Urinary bladder (tissue), 4 donors: Measurements from ENCODE around the gene GSDME. TPM values are rescaled to one million over a fixed set of nuclear protein-coding genes. Genes with fewer than 3 reads are reported as not detected.

Source experiments
- DNase-seq: peaks from one replicate; pipeline ENCODE4 v3.0.0-alpha.2; 2015; ENCODE audit errors: extremely low spot score
- H3K27ac ChIP-seq: one replicate; pipeline ENCODE4 v1.5.1; 2013; ENCODE audit warnings: low read depth, mild to moderate bottlenecking, moderate library complexity
- H3K36me3 ChIP-seq: one replicate; pipeline ENCODE4 v1.6.1; 2013; ENCODE audit warnings: mild to moderate bottlenecking, moderate library complexity; ENCODE audit not compliant: insufficient read depth
- H3K4me1 ChIP-seq: one replicate; pipeline ENCODE4 v1.6.1; 2013; ENCODE audit warnings: mild to moderate bottlenecking, moderate library complexity; ENCODE audit not compliant: insufficient read depth
- H3K4me3 ChIP-seq: one replicate; pipeline ENCODE4 v1.5.1; 2013; ENCODE audit warnings: low read depth, low read length
- WGBS: extraction: QIAGEN DNeasy Blood & Tissue Kit; methylation state at CpG from one replicate; pipeline ENCODE4 v1.1.7; 2013; 5-methylcytosine and 5-hydroxymethylcytosine counted together
- polyA plus RNA-seq: library from polyadenylated mRNA; stranded (reverse); fragments of 200-250 nt; gene quantifications from one replicate; pipeline ENCODE4 v1.2.3, GENCODE V29; 2013
- total RNA-seq: library from RNA; depleted of rRNA; stranded (reverse); fragments of >200 nt; gene quantifications from one replicate; pipeline ENCODE4 v1.2.3, GENCODE V29; 2014
- donor health status: healthy with polysubstance abuse.
- donor health status: healthy.

Gene GSDME
- total and polyA plus RNA-seq, 2 donors = 8.3 to 11.3 TPM

DNA sequence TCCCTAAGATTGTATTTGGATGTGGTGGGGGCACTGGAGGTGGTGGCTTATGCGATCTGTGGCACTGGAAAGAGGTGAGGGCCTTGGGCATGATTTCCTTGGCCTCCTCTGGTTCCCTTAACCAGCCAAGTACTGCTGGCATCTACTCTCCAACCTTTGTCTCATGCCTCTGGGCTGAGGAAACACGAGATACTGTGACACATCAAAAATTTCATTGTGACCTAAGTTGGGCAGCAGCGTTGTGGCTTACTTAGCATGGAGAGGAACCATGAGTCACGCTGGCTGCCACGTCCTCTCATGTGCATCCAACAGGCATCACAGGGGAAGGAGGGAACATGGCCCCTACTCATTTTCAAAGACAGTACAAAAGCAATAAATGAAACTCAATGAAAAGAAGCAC lies 29.7 kb upstream of the GSDME start:
- 83% methylated on average over 5 of the region's 5 CpGs for WGBS
- no peaks in the 10 kb centered on the region for H3K4me1 ChIP-seq
- H3K27ac ChIP-seq = no peak overlapping the region
- H3K4me3 ChIP-seq = no peak overlapping the region
- DNase-seq = no peak
- H3K36me3 ChIP-seq = no peaks in the 10 kb centered on the region

DNA sequence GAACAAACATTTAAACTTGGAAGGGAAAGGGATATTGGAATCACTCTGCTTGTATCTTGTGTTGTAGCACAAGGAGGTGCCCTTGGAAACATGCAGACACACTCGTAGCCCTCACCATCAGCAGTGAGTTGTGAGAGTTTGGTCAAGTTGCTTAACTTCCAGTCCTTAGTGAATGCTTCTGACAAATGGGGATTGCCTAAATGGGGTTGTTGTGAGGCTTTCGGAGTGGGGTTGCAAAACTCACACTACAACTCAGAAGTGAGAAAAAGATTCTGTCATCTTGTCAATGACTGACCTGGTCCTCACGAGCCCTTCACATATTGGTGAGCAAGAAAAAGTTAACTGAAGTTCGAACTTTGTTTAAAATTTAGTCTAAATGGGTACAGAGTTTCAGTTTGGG lies 29.0 kb upstream of the GSDME start:
- H3K4me3 ChIP-seq = no peak overlapping the region
- H3K27ac ChIP-seq = no peak overlapping the region
- WGBS = 85% methylated on average over 4 of the region's 4 CpGs
- H3K36me3 ChIP-seq = no peaks in the 10 kb centered on the region
- H3K4me1 ChIP-seq = no peaks in the 10 kb centered on the region
- no peak for DNase-seq

DNA sequence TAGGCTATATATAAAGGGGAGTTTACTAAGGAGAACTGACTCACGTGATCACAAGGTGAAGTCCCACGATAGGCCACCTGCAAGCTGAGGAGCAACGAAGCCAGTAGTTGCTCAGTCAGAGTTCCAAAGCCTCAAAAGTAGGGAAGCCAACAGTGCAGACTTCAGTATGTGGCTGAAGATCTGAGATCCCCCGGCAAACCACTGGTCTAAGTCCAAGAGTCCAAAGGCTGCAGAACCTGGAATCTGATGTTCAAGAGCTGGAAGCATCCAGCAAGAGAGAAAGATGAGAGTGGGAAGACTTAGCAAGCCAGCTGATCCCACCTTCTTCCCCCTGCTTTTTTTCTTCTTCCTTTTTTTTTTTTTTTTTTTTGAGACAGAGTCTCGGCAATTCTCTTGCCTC lies 27.0 kb upstream of the GSDME start:
- Histone ChIP-seq H3K4me3 (no peak overlapping the region), H3K4me1 (no peaks in the 10 kb centered on the region), H3K27ac (no peak overlapping the region), H3K36me3 (no peaks in the 10 kb centered on the region)
- no peak for DNase-seq
- 84% methylated on average over 5 of the region's 5 CpGs for WGBS

DNA sequence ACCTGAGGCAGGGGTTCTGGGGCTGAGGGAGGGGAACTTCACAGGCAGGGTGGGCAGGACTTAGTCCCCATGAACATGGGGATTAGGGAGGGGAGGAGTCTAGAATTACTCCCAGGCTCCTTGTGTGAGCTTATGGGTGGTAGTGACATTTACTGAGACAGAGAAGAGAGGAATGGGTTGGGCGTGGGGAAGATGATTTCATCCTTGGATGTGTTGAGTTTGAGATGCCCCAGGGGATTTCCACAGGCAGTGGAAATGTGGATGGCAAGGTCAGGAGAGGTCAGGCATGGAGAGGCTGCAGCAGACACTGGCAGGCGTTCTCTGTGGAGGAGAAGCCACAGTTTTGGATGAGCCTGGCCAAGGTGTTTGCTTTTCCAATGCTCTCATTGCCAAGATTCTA lies 26.4 kb upstream of the GSDME start:
- H3K27ac ChIP-seq = no peak overlapping the region
- 82% methylated on average over 2 of the region's 2 CpGs for WGBS
- no peak overlapping the region for H3K4me3 ChIP-seq
- no peak for DNase-seq
- no peaks in the 10 kb centered on the region for H3K4me1 ChIP-seq
- H3K36me3 ChIP-seq = no peaks in the 10 kb centered on the region

DNA sequence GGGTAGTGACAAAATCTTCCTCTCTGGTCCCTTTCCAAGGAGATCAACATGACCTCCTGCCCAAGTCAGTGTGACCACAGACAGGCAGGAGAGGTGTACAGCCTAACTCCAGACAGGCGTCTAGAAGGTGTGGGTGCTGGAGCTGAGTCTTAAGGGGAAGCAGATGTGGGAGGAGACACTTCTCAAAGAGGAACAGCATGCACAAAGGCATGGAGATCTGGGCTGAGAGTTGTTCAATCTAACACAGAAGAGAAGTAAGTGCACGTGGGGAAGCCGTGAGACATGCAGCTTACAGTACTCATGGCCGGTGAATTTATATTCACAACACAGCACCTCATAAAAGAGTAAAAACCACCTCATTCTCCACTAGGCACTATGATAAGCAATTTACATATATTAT lies 23.8 kb upstream of the GSDME start:
- DNase-seq = no peak
- no peaks in the 10 kb centered on the region for H3K4me1 ChIP-seq
- no peak overlapping the region for H3K4me3 ChIP-seq
- no peak overlapping the region for H3K27ac ChIP-seq
- no peaks in the 10 kb centered on the region for H3K36me3 ChIP-seq
- WGBS = 62% methylated on average over 4 of the region's 4 CpGs

DNA sequence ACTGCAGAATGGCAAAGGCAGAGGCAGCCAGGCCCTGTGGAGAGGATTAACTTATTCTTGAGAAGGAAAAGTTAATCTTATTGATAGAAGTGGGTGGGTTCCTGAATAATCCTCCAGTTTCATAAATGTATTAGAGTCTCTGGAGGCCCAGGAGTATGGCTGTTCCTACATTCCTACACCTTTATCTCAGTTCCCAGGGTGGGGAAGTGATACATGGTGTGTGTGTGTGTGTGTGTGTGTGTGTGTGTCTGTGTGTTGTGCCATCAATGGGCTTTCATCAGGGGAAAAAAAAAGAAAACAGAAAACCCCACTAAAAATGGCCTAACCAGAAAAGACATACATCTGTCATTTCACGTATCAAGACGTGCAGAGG lies 22.0 kb upstream of the GSDME start:
- Histone ChIP-seq H3K4me3 (no peak overlapping the region), H3K4me1 (no peaks in the 10 kb centered on the region), H3K27ac (no peak overlapping the region), H3K36me3 (no peaks in the 10 kb centered on the region)
- DNase-seq = no peak
- 91% methylated on average over 2 of the region's 2 CpGs for WGBS

DNA sequence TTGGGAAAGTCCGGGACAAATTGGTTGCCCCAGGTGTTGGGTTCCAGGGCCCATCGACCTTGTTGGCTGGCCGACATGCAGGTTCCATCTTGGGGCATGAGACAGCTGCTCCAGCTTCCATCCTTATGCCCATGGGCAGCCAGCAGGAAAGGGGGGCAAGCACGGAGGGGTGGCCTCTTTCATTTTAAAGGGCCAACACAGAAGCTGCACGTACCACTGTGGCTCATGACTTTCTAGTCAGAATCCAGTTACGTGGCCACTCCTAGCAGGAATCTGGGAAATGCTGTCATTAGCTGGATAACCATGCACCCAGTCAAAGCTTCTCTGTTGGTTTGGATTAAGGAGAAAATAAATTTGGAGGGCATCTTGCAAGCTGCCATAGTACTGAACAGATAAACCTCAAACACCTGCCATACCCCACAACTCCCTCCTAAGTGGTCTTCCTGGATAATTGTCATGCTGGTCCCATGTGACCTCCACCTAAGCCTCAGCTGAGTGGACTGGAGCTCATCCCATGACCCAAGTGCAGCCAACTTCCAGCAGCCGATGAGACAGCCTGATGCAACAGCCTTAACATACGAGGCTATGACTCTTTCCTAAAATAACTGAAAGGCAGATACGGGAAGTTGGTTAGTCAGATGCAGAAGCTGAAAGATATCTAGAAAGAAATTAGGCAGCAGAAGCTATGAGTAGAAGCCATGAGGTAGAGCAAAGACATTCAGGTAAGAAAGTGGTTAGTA lies 21.4 kb upstream of the GSDME start:
- H3K4me1 ChIP-seq = no peaks in the 10 kb centered on the region

DNA sequence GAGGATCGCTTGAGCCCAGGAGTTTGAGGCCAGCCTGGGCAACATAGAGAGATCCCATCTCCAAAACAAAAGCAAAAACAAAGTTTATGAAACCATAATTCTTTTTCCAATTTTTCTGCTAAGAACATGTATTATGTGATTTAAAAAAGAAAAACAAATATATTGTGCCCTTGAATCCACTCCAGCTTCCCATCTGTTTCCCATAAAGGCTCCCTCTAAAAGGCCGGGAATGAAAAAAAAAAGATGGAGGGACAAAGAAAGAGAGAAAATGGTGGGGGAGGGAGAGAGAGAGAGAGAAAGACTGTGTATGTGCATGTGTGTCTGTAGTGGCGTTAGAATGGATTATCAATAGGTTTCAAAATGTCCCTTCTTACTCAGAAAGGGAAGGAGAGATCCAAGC lies 20.5 kb upstream of the GSDME start:
- WGBS = 66% methylated on average over 3 of the region's 3 CpGs
- H3K36me3 ChIP-seq = no peaks in the 10 kb centered on the region
- no peaks in the 10 kb centered on the region for H3K4me1 ChIP-seq
- no peak for DNase-seq
- no peak overlapping the region for H3K4me3 ChIP-seq
- no peak overlapping the region for H3K27ac ChIP-seq

More for the DNA sequence above, 21.4 kb upstream of the GSDME start:
- Histone ChIP-seq H3K4me3 (no peak overlapping the region), H3K36me3 (no peaks in the 10 kb centered on the region), H3K27ac (no peak overlapping the region)
- 76% methylated on average over 9 of the region's 9 CpGs for WGBS
- no peak for DNase-seq

DNA sequence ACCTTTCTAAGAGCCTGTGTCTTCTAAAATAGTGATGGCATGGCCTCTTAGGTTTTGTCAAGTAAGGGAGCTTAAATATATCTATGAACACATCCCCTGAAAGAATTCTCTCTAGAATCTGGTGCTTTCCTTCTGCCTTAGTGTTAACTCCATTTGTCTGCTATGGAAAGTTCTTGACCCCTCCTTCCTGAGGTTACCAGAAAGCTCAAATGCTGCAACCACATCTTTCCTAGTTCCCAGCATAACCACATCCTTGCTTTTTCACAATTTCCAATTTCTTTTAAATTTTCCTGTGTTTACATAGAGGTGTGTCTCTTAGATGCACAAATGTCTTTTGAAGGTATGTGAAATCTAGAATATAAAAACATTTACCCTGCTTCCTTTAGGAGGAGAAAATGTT lies 16.4 kb upstream of the GSDME start:
- no peak overlapping the region for H3K27ac ChIP-seq
- DNase-seq = no peak
- no peaks in the 10 kb centered on the region for H3K36me3 ChIP-seq
- H3K4me1 ChIP-seq = no peaks in the 10 kb centered on the region
- H3K4me3 ChIP-seq = no peak overlapping the region

DNA sequence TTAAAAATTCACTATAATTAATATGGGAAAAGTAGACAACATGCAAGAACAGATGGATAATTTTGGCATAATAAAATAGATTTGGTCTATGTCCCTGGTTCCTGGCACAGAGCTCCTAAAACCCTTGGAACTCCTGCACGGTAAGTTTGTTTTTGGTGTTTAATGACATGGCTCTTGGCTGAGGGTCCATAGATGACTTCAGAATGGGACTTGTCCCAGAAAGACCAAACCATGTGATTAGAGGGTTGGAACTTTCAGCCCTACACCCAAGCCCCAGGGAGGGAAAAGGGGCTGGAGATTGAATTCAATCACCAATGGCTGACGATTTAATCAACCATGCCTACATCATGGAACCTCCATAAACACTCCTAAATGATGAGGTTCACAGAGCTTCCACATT lies 12.6 kb upstream of the GSDME start:
- H3K27ac ChIP-seq = no peak overlapping the region
- no peaks in the 10 kb centered on the region for H3K4me1 ChIP-seq
- H3K4me3 ChIP-seq = no peak overlapping the region
- no peaks in the 10 kb centered on the region for H3K36me3 ChIP-seq
- DNase-seq = no peak
- WGBS = 57% methylated on average over 2 of the region's 2 CpGs

DNA sequence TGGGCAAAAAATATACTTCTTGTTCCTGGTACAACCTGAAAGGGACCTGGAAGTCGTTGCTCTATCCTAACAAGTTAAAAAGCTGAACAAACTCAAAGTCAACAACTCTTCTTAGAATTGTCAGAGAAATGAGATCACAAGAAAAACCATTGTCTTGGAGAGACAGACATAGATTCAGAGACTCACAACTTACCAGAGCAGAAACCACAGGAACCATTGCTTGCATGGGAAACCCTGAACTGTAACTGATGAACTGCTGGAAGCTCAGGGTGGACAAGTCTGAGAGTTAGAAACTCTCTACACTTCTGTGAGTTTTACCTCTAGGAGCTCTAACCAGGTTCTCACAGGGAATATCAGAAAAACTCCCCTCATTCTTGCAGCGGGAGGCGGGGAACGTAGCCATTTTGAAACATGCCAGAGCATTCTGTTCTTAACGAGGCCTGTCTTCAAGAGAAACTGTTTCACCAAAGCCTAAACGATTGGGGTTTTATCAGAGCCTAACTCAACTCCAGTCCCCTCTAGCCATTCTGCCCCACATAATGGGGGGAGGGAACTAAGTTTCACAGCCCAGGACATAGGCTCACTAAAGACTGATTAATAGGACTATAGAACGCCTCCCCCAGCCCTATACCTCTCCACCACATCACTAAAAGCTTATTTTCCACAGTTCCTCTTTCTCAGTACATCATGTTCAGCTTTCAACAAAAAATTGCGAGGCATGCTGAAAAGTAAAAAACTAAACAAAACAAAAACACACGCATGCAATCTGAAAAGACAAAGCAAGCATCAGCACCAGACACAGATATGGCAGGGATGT lies 12.0 kb upstream of the GSDME start:
- Histone ChIP-seq H3K4me3 (no peak overlapping the region), H3K4me1 (no peaks in the 10 kb centered on the region), H3K36me3 (no peaks in the 10 kb centered on the region), H3K27ac (no peak overlapping the region)
- WGBS = 69% methylated on average over 9 of the region's 9 CpGs
- no peak for DNase-seq

DNA sequence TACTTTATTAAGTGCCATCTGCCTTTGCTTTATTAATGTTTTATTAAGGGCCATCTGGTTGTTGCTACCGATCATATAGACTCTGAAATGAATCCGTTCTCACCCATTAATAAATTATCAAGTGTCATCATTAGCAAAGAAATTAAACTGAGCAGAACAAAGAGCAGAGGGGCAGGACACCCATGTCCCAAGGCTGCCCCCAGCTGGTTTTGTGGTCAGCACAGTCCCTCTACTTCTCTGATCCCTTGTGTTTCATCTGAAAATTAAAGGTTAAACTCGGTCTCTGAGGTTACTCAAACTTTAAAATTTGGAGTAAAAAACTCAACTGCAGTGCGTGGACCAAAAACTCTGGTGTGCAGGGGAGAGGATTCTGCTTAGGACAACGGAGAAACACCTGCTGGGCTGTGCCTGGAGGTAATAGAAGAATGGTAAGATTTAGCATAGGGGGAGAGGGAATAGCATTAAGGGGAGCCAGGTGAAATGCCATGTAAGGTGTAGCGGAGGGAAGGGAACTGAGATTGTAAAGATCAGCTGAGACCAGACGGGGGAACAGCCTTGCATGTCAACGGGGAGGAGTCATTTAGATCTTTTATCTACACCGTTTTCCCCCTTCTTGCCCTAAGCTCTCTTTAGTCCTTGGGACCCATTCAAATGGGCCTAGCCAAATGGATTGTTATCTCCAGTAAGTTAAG lies 10.8 kb upstream of the GSDME start:
- H3K36me3 ChIP-seq = no peaks in the 10 kb centered on the region
- no peak overlapping the region for H3K27ac ChIP-seq
- DNase-seq = no peak
- no peak overlapping the region for H3K4me3 ChIP-seq
- H3K4me1 ChIP-seq = no peaks in the 10 kb centered on the region
- 48% methylated on average over 9 of the region's 9 CpGs for WGBS

DNA sequence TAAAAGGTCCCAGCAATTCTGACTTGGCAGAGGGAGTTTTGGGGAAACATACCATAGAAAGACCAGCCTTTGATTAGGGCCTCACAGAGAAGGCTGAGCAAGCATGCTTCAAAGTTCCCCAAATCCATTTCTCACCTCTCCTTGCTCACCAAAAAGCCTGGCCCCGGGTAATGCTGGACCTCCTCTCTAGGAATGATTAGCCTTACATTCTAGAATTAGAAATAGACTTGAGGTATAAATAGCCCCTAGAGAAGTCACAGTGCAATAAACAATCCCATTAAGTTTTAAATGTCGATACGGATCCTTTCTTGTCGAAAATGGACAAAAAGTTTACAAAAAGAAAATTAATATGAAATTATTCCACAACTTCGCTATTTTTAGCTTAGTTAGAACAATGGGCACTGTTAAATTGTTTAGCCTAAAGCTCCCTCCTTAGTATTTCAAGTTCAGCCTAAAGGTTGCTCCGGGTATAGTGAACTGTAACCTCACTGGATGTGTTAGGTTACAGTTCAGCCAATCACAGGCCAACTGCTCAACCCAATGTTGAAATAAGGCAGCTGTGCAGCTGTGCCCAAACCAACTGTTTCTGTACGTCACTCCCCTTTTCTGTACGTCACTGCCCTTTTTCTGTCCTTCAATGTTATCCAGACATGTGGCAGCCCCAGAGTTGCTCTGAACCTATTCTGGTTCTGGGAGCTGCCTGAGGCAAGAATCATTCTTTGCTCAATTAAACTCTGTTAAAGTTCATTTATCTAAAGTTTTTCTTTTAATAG lies 7.9 kb upstream of the GSDME start:
- H3K27ac ChIP-seq = no peak overlapping the region
- H3K36me3 ChIP-seq = no peaks in the 10 kb centered on the region
- whole genome bisulfite sequencing = 61% methylated on average over 8 of the region's 8 CpGs
- no peaks in the 10 kb centered on the region for H3K4me1 ChIP-seq
- H3K4me3 ChIP-seq = no peak overlapping the region
- DNase-seq = no peak
